GM18499 (cell line): ENCODE data around the gene SLC9C1.
"Not testable (repeated sequence)": the region's sequence is repeated elsewhere in the genome, so short reads cannot be mapped to it uniquely, and the experiment has no call there.

Experiments used
- ATAC-seq: cut with Tn5 transposase; IDR thresholded peaks from one replicate; pipeline ENCODE4 v1.9.1; 2021; ENCODE audit warnings: moderate number of reproducible peaks; ENCODE audit not compliant: insufficient read depth, unreplicated experiment

The SLC9C1 gene

GRCh38 chr3:112228786-112229185, 65.2 kb downstream of the SLC9C1 start:
- no peak for ATAC-seq

- ATAC-seq: no peak
Observed at GRCh38 chr3:112200317-112200666, 93.7 kb downstream of the SLC9C1 start.

- ATAC-seq: no peak
Observed at GRCh38 chr3:112199622-112200316, 94.2 kb downstream of the SLC9C1 start.

GRCh38 chr3:112197131-112197530, 96.9 kb downstream of the SLC9C1 start:
- ATAC-seq: no peak

GRCh38 chr3:112187300-112187699, 106.7 kb downstream of the SLC9C1 start:
- ATAC-seq: no peak

- not testable (repeated sequence) for ATAC-seq
Observed at GRCh38 chr3:112185423-112186035, 108.5 kb downstream of the SLC9C1 start.

- no peak for ATAC-seq
Observed at GRCh38 chr3:112175646-112176045, 118.4 kb downstream of the SLC9C1 start.

- no peak for ATAC-seq
Observed at GRCh38 chr3:112175037-112175436, 119.0 kb downstream of the SLC9C1 start.

GRCh38 chr3:112171144-112171543, 122.9 kb downstream of the SLC9C1 start:
- no peak for ATAC-seq

GRCh38 chr3:112170046-112170445, 124.0 kb downstream of the SLC9C1 start:
- ATAC-seq: no peak

GRCh38 chr3:112167758-112168157, 126.3 kb downstream of the SLC9C1 start:
- ATAC-seq: no peak

GRCh38 chr3:112149136-112149535, 144.9 kb downstream of the SLC9C1 start:
- no peak for ATAC-seq

GRCh38 chr3:112143689-112144088, 150.3 kb downstream of the SLC9C1 start:
- ATAC-seq: no peak

GRCh38 chr3:112143251-112143650, 150.8 kb downstream of the SLC9C1 start:
- ATAC-seq: no peak

- no peak for ATAC-seq
Observed at GRCh38 chr3:112141293-112141692, 152.7 kb downstream of the SLC9C1 start.

- ATAC-seq: no peak
Observed at GRCh38 chr3:112140584-112140983, 153.4 kb downstream of the SLC9C1 start.

- no peak for ATAC-seq
Observed at GRCh38 chr3:112138219-112138969, 155.6 kb downstream of the SLC9C1 start.

- no peak for ATAC-seq
Observed at GRCh38 chr3:112137781-112138180, 156.2 kb downstream of the SLC9C1 start.

GRCh38 chr3:112136959-112137693, 156.9 kb downstream of the SLC9C1 start:
- no peak for ATAC-seq

- no peak for ATAC-seq
Observed at GRCh38 chr3:112136046-112136445, 158.0 kb downstream of the SLC9C1 start.
